NCI-H1436 treated with DMSO at 0.1 percent for 48 hours (cell line): Measurements from ENCODE around the gene CFAP299.
A peak's percentile ranks its signal among the peaks of the same experiment; 100 is the strongest.

Experiments
- DNase-seq: peaks from one replicate; lab custom pipeline; 2025; lab: John Stamatoyannopoulos, UW

Gene CFAP299

DNA sequence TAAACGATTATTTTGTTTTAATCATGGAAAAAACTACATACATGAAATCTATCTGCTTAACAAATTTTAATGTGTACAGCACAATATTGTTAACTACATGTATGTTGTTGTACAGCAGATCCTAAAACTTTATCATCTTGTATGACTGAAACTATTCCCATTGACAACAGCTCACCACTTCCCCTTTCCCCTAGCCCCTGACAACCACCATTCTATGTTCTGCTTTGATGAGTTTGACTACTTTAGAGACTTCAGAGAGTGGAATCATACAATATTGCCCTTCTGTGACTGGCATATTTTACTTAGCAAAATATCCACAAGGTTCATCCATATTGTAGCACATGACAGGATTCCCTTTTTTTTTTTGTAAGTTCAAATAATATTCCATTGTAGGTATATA, 185.9 kb downstream of the CFAP299 start:
- DNase-seq, result no peak

DNA sequence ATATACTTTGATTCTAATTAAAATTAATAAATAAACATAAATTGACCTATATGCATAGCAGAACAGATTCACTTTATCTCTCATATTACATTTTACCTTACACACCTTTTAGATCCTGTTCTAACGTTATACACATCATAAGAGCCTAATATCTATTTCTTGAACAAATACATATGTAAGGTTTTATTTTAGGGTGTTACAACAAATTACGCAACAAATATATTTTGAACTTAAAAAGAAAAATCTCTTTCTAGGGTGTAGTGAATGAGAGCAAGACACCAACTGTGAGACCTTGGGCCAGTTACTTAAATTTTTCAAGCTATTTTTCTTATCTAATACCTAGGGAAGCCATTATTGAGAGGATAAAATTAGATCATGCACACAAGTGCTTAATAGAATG, 191.2 kb downstream of the CFAP299 start:
- no peak for DNase-seq

DNA sequence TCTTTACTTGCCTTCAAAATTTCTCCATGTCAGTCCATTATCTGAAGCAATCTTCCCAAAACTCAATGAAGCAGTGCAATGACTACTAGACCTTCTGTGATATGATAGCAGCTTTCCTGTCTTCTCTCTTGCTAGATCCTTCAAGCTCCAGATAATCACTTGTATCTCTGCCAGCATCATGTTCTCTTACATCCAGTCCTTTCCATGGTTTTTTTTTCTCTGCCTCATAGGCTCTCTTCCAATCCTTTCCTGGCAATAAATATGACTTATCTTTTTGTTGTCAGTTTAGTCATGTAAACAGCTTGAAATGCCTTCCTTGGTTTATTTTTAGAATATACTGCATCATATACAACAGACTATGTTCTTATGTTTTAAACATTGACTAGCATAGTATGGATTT, 193.5 kb downstream of the CFAP299 start:
- no peak for DNase-seq

DNA sequence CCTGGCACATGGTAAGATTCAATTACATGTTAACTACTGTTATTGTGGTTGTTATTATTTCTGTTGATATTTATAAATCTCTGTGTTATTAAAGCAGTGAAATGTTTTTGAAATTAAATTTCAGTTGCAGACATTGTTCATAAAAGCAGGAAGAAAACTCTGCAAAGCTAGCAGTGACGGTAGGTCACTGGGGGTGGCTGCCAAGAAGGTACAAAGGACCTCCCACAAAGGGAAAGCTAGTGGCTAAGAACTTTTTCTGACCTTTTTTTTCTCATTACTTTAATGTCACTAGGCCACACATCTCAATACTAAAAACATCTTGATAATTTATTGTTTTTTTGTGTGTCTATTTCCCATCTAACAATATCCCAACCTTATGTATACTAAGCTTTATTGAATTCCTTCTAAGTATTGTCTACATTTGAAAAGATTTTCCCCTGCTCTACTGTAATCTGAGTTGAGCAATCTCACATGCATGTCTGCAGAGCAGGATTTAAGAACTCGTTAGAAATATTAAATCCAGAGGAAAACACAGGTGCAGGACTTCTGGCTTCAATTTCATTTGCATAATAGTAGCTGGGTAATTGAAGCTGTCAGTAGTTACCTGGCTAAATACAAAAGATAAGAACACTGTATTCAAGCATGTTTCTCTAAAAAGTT, 197.3 kb downstream of the CFAP299 start:
- peak; percentile 42 for DNase-seq

DNA sequence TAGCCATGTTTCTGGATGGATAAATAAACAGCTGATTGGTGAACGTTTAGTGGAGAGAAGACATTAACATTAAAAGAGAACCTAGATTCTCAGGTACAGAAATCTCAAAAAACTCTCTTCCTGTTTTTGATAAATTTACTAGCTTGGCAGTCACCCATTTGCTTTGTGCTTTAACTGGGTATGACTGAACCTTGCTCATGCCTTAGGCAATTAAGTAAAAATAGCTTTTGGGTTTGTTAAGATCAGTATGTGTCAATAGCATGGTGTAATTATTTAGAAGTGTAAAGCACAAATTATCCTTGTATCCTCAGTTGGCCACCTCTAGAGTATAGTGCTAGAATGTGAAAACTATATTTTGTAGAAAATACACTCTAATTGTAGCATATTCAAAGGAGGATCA, 200.0 kb downstream of the CFAP299 start:
- DNase-seq, result no peak

DNA sequence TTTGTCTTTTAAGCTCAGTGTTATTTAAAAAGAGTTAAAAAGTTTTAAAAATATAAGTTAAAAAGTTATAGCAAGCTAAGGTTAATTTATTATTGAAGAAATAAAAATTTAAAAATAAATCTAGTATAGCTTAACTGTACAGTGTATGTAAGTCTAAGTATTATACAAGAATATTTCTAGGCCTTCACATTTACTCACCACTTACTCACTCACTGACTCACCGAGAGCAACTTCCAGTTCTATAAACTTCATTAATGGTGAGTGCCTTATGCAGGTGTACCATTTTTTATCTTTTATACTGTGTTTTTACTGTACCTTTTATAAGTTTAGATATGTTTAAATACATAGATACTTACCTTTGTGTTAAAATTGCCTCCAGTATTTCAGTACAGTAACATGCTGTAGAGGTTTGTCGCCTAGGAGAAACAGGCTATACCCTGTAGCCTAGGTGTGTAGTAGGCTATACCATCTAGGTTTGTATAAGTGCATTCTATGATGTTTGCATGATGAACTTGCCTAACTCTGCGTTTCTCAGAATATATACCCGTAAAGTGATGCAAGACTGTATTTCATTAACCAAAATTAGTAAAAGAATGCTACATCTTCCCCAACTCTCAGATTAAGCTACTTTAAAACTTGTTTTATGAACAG, 202.9 kb downstream of the CFAP299 start:
- DNase-seq, result no peak

DNA sequence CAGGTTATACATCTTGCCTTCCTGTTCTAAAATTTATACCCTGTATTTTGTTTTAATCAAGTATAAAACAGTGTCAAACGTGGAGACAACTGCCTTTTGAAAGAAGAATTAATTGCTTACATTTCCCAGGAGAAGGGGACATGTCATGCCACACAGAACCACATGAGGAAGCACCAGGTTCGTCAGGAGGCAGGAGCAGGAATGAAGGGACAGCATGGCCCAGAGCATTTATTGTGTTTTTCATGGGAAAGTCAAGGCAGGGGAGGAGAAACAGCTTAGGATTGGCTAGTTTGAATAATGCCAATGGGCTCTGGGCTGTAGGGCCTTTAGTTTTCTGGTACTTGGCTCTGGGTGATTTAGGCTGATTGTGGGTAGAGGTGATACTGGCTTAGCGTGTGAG, 203.7 kb downstream of the CFAP299 start:
- DNase-seq, result no peak

DNA sequence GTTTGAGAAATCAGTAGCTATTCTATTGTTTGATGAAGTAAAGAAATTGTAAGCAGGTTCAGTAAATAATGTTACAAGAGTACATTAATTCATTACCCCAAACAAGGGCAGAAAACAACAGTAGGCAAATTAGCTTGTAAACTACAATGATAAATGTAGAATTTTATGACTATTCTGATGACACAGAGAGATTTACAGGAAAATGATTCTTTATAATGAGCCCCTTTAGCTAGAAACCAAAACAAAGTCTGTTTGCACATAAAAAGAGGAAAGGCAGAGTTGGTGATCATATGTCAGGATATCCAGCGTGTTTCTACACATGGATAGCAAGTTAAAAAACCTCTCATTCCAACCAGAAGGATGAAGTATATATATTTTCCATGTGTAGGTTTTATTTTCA, 204.8 kb downstream of the CFAP299 start:
- no peak for DNase-seq

DNA sequence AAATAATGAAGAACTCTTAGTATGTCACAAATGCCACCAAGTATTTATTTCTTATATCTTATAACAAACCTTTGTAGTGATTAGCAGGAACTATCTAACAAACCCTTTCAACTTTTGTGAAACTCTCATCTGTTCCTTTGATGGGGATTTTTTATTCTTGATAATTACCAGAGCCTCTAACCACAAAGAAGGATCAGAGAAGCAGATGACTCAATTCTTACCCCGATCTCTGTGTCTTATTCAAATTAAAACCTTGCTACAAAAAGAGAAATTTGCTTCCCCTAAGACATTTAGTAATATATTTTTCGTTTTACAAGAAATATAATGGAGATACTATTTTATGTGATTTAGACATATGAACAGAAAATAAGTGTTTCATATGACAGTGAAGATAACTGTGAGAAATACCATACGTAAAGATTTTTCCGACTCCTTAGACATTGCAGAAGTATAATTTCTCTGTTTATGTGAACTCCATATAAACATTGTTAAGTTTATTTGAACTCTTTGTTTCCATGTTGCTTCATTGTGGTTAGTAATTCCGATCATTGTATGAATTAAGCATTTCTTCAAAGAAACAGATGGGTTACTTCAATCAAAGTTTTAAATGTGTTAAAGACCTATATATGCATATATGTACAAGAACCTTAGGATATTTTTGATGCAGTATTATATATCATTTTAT, 205.4 kb downstream of the CFAP299 start:
- DNase-seq, result no peak

DNA sequence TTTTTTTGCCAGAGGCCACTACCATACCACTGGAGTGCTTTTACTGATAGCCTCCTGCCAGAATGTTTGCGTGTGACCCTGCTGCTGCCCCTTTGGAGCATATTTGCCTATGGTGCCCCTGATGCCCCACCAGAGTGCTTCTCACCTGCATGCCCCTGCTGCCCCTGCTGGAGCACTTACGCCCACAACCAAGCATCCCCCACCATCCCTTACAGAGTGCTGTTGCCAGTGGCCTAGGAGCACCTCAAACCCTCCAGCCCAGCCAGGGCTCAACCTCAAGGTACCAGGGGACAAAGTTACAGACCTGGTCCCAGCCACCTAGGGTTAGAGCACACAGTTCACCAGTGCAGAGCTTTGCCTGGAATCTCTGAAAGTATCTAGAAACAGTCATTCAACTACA, 207.2 kb downstream of the CFAP299 start:
- DNase-seq, result no peak

DNA sequence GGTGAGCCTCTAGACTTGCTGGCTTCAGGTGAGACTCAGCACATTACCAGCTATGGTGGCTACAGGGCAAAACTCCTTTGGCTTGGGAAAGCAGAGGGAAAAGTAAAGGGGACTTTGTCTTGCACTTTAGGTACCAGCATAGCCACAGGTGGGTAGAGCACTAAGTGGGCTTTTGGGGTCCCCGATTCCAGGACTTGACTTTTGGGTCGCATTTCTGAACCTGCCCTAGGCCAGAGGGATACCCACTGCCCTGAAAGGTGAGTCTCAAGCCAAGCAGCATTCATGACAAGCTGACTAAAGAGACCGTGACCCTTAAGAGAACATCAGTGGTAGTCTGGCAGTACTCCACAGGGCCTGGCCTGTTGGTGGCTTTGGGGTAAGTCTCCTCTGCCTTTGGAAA, 224.8 kb downstream of the CFAP299 start:
- DNase-seq, result no peak

DNA sequence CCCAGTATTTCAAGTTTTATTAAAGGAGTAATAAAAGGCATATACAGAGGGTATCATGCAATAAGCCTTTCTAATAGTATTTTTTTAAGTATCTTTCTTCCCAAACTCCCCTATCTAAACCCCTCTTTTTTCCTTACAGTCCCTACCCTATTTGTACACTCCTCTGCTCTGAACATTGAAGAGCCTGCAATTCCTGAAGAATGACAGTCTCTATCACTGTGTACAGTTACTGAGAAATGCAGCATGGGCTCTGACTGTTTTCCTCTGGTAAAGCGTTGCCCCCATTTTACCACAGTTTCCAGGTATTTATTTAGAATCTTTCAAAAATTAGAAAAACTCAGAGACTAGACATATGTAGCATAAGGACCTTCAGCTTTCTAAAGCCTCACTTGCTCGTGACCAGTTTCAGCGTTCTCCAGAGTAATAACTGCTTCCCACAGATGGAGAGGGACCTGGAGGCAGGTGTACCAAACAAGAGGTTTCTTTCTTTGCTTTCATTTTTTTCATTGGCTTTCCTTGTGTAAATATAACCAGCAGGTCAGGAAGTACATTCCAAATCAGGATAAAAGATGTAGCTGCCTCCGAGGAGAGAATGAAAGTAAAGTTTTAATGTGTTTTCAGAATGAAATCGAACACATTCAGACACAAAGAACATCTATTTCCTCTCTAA, 230.8 kb downstream of the CFAP299 start:
- no peak for DNase-seq

DNA sequence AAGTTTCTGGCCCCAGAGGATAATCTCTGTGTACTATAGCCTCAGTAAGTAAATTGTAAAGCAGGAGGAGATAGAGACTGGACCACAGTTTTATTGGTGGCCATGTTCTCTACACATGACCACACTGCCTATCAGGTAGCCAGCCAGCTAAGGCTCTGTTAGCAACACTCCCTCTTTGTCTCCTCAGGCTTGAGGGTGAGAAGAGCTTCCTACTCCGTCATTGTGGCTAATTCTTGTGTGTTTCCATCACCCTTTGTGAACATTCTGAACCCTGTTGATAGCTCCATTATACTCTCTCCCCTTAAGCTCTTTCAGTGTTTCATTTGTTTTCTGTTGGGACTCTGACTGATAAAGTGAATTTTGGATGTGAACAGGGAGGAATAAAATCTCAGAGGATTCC, 233.4 kb downstream of the CFAP299 start:
- no peak for DNase-seq

DNA sequence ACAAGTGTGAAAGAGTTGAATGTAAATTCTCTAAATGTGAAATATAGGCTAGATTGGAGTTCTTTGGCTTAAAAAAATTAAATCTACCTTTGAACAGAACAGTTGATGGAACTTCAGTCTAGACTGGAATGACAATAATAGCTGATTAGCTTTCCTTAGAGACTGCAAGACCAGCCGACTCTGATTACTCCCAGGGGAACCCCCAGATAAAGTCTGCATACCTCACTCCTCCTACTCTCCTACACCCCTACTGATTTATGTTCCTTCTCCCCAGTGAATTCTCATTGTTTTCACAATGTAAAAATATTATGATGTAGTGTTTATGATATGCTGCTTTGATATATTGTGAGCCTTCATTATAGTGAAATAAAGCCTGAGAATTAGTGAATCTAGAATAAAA, 241.3 kb downstream of the CFAP299 start:
- DNase-seq, result no peak

DNA sequence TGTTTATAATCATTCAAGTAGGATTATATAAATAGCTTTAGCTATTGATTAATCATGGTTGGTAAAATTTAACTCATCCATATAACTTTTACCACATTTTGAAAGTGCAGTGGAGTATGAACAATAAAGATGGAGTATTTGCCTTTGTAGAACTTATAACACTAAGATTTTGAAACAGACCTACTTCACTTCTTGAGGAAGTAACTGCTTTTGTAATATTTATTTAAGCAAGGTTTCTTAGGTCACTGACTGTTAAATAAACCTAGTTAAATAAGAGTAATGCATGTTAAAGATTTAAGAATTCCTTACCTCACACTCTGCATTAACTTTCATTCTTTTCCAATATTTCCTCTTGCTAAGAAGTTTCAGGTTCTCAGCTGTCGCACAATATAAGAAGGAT, 242.5 kb downstream of the CFAP299 start:
- no peak for DNase-seq

DNA sequence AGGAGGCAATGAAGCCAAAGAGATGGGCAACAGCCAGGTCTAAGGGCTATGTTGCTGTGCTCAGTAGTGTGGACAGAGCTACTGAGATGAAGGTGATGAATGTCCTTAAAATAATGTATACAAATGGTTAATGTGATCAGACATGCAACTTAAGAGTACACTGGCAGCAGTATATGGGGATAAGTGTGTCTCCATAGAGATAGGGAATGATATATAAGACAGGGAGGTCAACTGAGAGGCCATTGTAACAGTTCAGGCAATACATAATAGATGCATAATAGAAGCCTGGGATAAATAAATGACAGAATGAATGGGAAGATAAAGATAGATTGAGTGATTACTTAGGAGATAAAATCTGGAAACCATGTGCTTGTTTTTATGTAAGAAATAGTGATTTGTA, 250.0 kb downstream of the CFAP299 start:
- DNase-seq, result no peak

DNA sequence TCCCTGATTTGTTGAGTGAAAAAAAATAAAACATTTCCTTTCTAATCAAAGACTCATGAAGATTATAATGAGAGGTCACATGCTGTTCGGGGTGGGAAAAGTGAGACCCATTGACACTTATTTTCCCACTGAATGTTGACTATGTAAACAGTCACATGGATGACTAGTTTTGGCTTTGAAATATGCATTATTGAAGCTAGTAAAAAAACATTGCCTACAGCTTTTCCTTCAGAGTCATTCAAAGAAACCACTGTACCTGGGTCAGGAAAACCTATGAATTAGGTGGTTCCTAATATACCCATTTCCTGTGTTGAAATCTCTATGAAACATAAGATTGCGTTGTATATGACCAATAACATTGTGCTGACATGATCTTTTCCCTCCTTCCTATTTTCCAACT, 251.2 kb downstream of the CFAP299 start:
- no peak for DNase-seq

DNA sequence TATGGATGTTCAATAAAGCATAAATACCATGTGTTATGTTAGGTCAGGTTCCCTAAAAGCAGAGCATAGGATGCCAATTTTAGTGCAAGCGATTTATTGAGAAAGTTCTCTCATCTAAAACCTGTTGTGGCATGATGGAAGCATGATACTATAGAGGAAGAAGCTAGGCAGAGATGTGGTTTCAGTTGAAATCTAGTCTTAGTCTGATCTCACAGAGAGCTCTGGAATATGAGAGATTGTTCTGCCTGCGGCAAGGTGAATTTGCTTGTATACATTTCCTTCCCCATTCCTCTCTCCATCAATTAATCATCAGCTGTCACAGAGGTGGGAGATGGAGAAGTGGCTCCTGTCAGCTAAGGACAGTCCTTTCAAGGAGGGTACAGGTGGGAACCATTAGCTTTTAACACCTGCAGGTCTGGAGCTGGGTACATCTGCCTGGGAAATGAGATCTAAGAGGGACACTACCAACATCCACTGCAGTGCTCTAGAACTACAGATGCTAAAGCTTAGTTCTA, 252.4 kb downstream of the CFAP299 start:
- no peak for DNase-seq

DNA sequence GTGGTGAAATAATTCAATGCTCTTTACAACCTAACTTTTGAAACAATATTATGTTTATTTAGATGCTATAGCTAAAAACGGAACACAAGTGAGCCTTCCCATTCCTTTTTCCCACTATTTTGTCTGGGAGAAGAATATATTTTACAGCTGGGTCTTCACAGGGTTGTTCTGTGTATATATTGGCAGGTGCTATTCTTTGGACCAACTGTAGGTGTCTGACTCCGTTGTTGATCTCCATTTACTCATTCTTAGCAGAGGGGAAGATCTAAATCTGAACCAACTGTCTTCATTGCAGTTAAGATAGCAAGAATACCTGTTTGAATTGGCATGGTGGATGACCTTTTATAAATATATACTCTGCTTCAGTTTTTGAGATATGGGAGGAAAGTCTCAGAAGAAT, 257.4 kb downstream of the CFAP299 start:
- no peak for DNase-seq

DNA sequence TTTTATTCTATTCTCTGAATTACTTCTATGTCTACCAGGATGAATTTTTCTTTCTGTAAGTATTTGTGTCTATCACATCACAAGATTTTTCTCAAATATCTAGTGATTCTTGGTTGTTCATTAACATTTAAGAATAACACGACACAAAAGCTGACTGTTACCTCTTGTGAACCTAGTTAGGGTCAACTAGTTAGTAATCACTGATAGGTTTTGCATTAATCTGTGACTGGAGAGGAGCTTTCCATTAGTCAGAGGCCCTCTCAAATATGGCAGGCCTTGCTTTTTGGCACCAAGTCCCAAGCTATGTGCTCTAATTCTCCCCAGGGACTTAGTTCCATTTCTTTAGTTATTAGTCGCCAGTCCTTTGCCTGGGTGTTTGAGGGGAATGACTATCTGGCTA, 259.2 kb downstream of the CFAP299 start:
- no peak for DNase-seq

DNA sequence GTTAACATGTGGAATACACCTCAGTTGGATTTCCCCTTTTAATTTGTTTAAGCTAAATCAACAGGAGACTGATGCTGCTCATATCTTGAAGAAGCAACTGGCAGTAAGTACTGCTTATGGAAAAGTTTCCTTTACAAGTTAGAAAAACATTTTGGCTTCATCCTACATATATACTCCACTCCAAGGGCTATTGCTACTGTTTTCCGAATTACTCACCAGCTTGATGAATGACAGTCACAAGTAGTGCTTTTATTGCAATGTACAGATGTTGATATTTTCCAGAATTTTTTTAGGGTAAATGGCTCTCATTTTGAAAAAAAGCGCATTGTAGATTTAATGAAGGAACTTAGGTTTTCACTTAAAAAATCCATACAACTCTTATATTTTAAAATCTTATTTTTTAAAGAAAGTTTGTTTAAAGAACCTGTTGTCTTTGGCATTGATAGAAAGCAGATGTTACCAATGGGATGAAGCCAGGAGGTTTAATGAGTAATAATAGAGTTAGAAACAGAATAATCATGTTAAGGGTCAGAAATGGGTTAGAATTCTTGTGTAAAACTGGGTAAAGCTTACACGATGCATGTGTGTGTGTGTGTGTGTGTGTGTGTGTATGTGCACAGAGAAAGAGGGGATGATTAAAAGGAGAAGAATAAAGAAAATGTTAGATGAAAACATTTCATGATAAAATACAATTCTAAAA, 272.9 kb downstream of the CFAP299 start:
- no peak for DNase-seq

DNA sequence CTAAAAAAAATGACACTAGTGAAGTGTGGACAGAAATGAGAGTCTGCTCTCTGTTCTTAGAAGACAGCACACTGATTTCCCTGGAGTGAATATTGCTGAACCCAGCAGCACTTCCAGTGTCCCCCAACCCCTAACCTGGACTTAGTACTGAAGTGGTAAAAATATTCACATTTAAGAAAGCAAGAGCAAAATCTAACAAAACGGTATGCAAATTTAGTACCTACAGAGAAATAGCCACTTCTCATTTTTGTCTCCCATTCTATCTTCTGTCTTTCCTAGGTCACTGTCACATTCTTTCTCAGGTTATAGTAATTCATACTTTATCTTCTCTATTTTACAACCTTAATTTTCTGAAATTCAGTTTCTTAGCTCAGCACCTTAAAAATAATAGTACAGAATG, 274.7 kb downstream of the CFAP299 start:
- DNase-seq, result no peak
